ENCODE data around the gene LRRC3. TPM values are rescaled to one million over a fixed set of nuclear protein-coding genes. Genes with fewer than 3 reads are reported as not detected.
A peak's percentile ranks its signal among the peaks of the same experiment; 100 is the strongest.

Gene LRRC3
- total and polyA plus RNA-seq, 4 donors: 3.0 to 14.2 (median 7.5) TPM

- Histone ChIP-seq H3K27ac (ENCODE audit: low read depth in 1 of 2, low read length in 2 of 2) (peak overlapping the region; percentile 97), H3K9ac (ENCODE audit: low read depth in 1 of 2, low read length in 2 of 2) (peak overlapping the region; percentile 50 to 94), H3K9me3 (ENCODE audit: control insufficient read depth in 4 of 4, low read length in 3 of 4) (no peaks in the 10 kb centered on the region), H3K4me1 (ENCODE audit: control insufficient read depth in 4 of 4, insufficient read depth in 4 of 4, low read length in 3 of 4) (peaks cover 8 to 40% (median 29%) of the 10 kb centered on the region in 4 donors), H3K27me3 (ENCODE audit: control insufficient read depth in 4 of 4, insufficient read depth in 4 of 4, low read length in 3 of 4) (no peaks in the 10 kb centered on the region), H3K36me3 (ENCODE audit: control insufficient read depth in 4 of 4, insufficient read depth in 3 of 4, low read depth in 1 of 4, low read length in 3 of 4) (no peaks in the 10 kb centered on the region), H3K4me3 (ENCODE audit: low read depth in 1 of 3, low read length in 3 of 3) (peak overlapping the region in 1 of 3 donors; percentile 9)
- no peak for DNase-seq (ENCODE audit: low spot score)
- TF ChIP-seq ATF3 (IDR thresholded peaks at IDR 0.05) (no peak), CTCF (IDR thresholded peaks at IDR 0.05; ENCODE audit: low read depth, low read length, missing input control) (no peak), REST (IDR thresholded peaks at IDR 0.05) (peak; percentile 73), HNF4A (conservative IDR thresholded peaks at IDR 0.05) (peak; percentile 82 to 89), FOXA2 (IDR thresholded peaks at IDR 0.05) (peak; percentile 92), SP1 (IDR thresholded peaks at IDR 0.05) (peak; percentile 91), HNF4G (IDR thresholded peaks at IDR 0.05) (peak; percentile 22), RAD21 (IDR thresholded peaks at IDR 0.05) (peak; percentile 27 to 37), YY1 (IDR thresholded peaks at IDR 0.05) (peak; percentile 60), JUND (IDR thresholded peaks at IDR 0.05) (peak in 1 of 2 donors; percentile 52), FOXA1 (IDR thresholded peaks at IDR 0.05) (peak; percentile 75), RXRA (IDR thresholded peaks at IDR 0.05) (peak; percentile 81 to 94), GABPA (IDR thresholded peaks at IDR 0.05 in 1 of 2, conservative IDR thresholded peaks at IDR 0.05 in 1 of 2) (peak in 1 of 2 donors; percentile 70), NR2F2 (IDR thresholded peaks at IDR 0.05) (no peak), EGR1 (IDR thresholded peaks at IDR 0.05; ENCODE audit: low read depth in 2 of 2) (peak in 1 of 2 donors; percentile 58)
- TF ChIP-seq, protein P1, sequence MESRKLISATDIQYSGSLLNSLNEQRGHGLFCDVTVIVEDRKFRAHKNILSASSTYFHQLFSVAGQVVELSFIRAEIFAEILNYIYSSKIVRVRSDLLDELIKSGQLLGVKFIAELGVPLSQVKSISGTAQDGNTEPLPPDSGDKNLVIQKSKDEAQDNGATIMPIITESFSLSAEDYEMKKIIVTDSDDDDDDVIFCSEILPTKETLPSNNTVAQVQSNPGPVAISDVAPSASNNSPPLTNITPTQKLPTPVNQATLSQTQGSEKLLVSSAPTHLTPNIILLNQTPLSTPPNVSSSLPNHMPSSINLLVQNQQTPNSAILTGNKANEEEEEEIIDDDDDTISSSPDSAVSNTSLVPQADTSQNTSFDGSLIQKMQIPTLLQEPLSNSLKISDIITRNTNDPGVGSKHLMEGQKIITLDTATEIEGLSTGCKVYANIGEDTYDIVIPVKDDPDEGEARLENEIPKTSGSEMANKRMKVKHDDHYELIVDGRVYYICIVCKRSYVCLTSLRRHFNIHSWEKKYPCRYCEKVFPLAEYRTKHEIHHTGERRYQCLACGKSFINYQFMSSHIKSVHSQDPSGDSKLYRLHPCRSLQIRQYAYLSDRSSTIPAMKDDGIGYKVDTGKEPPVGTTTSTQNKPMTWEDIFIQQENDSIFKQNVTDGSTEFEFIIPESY (IDR thresholded peaks at IDR 0.05): peak; percentile 35
- 30% methylated on average over 16 of the region's 16 CpGs for WGBS
These were observed 23.0 kb downstream of the LRRC3 start for GRCh38 chr21:44478124-44478800.
